GM12872 (cell line): ENCODE results near the gene MCF2L.

Source experiments
- TF ChIP-seq, protein P1 (sequence below): IDR thresholded peaks from 3 replicates; pipeline ENCODE4 v1.5.1; 2011; ENCODE audit warnings: low read depth, mild to moderate bottlenecking, low read length, moderate library complexity; ENCODE audit not compliant: insufficient read depth

Gene MCF2L

DNA sequence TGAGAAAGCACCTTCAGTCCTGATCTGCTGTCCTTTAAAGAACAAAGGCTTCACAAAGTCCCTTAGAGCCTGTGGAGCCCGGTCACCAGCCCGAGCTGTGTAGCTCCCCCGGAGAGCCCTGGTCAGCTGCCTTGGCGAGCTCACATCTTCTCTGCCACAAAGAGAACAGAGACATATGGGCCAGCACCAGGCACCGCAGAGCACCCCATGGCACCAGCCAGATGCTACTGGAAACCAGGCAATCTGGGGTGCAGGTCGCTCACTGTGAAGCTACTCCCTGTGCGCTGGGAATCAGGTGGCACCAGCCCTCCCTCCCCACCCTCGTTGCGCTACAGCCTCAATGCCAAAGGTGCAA lies 92.2 kb downstream of the MCF2L start:
- TF ChIP-seq, protein P1, sequence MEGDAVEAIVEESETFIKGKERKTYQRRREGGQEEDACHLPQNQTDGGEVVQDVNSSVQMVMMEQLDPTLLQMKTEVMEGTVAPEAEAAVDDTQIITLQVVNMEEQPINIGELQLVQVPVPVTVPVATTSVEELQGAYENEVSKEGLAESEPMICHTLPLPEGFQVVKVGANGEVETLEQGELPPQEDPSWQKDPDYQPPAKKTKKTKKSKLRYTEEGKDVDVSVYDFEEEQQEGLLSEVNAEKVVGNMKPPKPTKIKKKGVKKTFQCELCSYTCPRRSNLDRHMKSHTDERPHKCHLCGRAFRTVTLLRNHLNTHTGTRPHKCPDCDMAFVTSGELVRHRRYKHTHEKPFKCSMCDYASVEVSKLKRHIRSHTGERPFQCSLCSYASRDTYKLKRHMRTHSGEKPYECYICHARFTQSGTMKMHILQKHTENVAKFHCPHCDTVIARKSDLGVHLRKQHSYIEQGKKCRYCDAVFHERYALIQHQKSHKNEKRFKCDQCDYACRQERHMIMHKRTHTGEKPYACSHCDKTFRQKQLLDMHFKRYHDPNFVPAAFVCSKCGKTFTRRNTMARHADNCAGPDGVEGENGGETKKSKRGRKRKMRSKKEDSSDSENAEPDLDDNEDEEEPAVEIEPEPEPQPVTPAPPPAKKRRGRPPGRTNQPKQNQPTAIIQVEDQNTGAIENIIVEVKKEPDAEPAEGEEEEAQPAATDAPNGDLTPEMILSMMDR = no peak

DNA sequence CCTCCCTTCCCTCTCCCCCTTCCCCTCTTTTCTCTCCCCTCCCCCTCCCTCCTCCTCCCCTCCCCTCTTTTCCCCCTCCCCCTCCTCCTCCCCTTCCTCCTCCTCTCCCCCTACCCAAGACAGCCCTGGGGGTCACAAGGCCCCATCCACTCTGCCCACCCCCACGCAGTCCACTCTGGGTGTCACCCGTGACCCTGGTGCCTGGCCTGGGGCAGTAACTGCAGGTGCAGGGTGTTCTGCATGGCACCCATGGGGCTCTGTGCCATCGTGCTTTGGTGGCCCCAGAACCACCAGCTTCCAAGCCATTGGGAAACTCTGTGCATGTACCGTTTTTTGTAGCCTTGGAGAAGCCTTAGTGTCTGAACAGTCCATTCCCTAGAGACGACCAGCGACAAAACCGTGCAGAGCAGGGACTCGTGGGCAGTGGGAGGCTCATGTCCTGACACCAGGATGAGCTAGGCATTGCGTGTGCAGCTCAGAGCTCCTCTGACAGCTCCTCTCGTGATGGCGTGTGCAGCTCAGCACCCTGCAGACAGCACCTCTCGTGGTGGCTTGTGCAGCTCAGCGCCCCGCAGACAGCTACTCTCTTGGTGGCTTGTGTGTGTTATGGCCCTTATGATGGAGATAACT lies 92.9 kb downstream of the MCF2L start:
- TF ChIP-seq, protein P1 = no peak

DNA sequence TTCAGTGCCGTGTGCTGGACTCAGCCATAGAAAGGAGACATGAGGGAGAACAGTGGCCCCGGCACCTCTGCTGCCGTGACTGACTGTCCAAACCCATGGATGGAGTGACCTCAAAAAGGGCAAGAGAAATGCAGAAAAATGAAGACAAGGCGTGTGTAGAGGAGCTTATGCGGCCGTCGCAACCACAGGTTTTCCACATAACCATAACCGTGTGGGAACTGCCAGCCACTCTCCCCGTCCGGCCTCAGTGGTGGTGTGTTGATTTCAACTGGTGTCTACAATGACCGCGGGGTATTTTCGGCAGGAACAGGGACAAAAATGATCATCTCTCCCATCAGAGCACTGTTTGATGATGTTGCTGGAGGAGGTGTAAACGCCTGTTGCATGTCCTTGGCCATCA lies 93.7 kb downstream of the MCF2L start:
- TF ChIP-seq, protein P1 = no peak

DNA sequence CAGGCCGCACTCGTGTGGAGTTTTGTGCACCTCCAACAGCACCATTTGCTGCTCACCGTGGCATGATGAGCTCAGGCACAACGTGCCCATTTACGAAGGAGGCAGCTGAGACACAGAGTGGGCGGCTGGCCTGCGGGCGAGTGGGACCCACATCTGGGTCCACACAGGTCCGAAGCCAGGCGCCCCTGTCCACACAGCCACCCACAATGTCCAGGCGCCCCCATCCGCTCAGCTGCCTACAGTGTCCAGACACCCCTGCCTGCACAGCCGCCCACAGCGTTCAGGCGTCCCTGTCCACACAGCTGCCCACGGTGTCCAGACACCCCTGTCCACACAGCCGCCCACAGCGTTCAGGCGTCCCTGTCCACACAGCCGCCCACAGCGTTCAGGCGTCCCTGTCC lies 94.1 kb downstream of the MCF2L start:
- TF ChIP-seq, protein P1 = no peak

DNA sequence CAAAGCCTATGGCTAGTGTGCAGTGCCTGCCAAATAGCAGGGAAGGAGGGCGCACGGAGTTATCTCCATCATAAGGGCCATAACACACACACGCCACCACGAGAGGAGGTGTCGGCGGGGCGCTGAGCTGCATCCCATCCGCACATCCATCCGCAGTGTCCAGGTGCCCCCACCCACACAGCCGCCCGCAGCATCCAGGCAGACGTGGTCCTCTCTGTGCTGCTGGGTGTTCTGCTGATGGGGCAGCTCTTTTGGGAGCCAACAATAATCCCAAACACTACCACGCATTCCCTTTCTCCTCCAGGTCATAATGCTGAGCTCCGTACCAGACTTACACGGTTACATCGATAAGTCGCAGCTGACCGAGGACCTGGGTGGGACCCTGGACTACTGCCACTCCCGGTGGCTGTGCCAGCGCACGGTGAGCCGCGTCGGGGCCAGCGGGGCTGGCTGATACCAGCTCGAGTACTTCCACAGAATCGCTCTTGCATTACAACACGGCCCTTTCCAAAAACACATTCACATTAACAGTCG lies 95.1 kb downstream of the MCF2L start:
- TF ChIP-seq, protein P1 = no peak

DNA sequence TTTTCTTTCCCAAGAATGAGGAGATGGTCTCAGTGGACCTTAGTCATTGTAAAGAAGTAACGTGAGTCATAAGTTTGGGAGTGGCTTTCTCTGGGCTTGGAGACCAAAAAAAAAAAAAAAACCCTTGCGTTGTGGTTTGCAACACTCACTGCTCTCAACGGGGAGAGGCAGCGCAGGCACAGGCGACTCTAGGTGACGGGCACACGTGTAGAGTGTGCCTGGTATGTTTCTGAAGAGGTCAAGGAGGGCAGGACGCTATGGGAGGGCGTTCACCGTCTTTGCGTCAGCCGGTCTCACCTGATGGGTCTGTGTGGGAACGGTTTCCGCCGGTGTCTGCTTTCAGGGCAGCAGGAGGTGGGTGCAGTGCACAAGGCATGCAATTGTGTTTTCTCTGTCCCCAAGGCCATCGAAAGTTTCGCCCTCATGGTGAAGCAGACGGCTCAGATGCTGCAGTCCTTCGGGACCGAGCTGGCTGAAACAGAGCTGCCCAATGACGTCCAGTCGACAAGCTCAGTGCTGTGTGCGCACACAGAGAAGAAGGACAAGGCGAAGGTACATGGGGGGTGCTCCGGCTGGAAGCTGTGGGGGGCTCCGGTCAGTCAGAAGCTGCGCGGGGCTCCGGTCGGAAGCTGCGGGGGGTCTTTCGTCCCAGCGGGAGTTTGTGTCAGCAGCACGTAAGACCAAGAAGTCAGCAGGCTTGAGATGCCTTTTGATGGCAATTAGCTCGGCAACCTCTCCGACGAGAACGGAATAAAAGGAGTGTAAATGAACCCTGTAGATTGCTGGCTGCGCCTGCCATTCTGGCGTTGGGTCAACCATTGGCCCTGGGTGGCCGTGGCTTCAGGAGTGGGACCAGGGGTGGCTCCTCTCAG lies 95.8 kb downstream of the MCF2L start:
- TF ChIP-seq, protein P1 = no peak

DNA sequence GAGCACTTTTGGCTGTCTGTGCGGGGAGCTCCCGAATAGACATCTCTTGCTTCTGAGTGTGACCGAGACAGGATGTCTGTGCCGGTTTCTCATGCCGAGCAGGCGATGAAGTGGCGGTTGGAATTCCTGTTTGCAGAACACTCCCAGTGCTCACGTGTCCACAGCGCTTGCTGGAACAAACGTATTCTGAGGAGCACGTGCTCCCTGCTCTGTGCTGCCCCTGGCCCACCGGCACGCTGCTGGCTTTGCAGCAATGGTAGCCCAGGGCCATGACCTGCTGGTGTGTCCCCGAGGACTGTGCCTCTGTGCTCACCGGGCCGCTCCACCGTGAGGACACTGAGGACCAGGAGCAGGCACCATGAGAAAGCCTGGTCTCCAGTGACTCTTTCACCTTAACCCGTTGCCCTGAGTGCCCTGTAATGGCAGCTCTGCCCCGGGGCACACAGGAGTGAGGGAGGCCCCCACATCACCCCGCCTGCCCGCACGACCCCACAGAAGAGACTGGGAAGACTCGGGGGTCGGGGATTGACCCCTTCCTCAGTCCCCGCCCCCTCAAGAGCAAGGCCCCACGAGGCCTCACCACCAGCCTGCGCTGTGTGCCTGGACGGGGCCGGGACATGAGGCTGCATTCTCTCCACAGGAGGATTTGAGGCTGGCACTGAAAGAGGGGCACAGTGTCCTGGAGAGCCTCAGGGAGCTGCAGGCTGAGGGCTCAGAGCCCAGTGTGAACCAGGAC lies 96.6 kb downstream of the MCF2L start:
- TF ChIP-seq, protein P1 = no peak
